NCI-H526 treated with DMSO at 0.1 percent for 48 hours (cell line): ENCODE data around the gene ODAD2.
"Not testable (repeated sequence)": the region's sequence is repeated elsewhere in the genome, so short reads cannot be mapped to it uniquely, and the experiment has no call there.

Source experiments
- DNase-seq: peaks from one replicate; lab custom pipeline; 2025; lab: John Stamatoyannopoulos, UW

ODAD2 gene

GRCh38 chr10:27998954-27999275 lies at the start of gene ODAD2:
TSS of gene ODAD2 (minus strand) at chr10:27999079. CDS start at chr10:27995142, 3,937 bp downstream.
- DNase-seq, result no peak

DNA sequence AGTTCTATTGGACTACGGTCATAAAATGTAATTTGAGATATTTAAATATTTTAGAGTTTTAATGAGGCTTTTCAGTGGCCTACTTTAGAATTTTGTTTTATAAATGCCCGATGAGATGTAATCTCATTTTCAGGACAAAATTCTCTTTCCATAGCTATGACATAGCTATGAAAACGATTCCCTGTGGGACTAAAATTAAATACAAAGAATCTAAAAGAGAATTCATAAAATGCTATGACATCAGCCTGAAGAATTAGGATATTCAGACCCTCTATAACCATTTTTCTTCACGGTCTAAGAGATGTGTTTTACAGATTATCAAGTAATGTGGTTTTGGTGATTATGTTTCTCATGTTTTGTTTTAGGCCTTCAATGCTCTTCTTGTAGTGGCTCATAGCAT lies 48.2 kb upstream of the ODAD2 start:
- no peak for DNase-seq

DNA sequence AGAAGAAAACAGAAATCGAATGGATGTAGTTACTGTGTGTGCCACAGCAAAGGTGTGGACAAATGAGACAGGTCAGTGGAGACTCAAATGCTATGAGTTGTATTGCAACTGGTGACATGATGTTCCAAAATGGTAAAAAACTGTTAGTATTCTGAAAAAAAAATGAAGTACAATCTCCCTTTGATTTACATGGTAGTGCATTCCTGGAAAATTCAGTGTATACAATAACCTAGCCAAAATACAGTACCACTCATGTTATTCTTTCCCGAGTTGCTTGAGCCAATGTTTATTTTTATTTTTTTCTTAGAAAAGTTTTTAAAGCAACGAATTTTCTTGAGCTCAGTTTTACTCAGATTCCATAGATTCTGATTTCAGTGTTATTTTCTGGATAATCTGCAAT lies 47.7 kb upstream of the ODAD2 start:
- no peak for DNase-seq

- DNase-seq, result no peak
Observed at GRCh38 chr10:28043941-28044340, 45.1 kb upstream of the ODAD2 start.

- no peak for DNase-seq
Observed at GRCh38 chr10:28036587-28036986, 37.7 kb upstream of the ODAD2 start.

GRCh38 chr10:28020993-28021982 lies 22.4 kb upstream of the ODAD2 start:
- DNase-seq, result no peak

- DNase-seq, result no peak
Observed at GRCh38 chr10:28020080-28020860, 21.4 kb upstream of the ODAD2 start.

GRCh38 chr10:28014651-28015050 lies 15.8 kb upstream of the ODAD2 start:
- DNase-seq, result no peak

DNA sequence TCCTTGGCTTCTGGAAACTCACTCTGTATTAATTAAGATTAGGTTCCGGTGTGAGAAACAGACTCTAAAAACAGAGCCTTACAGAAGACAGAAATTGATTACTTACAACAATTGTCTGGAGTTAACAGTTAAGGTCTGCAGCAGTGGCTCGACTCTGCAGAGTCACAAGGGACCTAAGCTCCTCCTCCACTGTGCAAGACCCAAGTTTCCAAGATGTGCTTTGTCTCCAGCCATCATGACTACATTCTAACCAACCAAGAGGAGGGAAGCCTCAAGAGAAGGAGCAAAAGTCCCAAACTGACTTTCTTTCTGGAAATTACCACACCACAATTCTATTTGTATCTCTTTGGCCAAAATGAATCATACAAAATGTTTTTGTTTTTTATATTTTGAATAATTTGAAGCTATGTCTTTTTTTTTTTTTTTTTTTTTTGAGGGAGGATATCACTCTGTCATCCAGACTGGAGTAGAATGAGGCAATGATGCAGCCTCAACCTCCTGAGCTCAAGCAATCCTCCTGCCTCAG lies 14.2 kb upstream of the ODAD2 start:
- DNase-seq, result no peak

DNA sequence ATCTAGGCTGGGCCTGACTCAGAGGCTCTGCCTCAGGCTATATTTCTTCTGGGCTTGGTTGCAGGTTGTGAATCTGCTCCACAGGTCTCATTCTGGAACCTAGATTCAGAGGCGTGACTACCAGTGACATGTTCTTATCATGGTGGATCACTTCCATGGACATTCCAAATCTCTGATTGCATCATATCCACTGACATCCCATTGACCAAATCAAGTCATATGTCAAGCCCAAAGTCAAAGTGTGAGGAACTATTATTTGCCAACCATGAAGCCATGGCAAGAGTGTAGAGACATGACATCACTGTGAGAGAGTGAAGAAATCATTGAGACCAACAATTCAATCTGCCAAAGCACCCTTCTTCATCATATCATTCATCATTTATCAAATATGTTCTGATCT lies 11.9 kb upstream of the ODAD2 start:
- DNase-seq, result no peak

DNA sequence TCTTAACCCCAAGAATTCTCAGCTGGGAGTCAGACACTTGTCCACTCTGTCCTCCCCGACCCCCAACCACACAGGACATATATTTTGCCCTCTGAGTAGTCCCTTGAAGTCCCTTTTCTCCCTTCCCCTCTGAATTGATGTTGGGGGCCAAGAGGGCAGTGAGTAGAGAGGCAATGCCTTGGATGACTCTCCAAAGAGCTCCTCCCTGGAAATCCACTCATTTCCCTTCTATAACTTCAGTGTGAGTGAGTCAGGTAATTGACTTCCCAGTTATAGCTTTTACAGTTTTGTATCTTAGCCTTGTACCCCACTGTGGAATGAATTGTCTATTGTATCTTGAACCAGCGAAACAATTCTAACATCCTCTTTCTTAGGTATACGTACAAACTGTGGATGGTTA lies 9.2 kb upstream of the ODAD2 start:
- no peak for DNase-seq

GRCh38 chr10:28001353-28001752 lies 2.5 kb upstream of the ODAD2 start:
- no peak for DNase-seq

- DNase-seq, result no peak
Observed at GRCh38 chr10:27998178-27998953, 513 bp downstream of the ODAD2 start.

DNA sequence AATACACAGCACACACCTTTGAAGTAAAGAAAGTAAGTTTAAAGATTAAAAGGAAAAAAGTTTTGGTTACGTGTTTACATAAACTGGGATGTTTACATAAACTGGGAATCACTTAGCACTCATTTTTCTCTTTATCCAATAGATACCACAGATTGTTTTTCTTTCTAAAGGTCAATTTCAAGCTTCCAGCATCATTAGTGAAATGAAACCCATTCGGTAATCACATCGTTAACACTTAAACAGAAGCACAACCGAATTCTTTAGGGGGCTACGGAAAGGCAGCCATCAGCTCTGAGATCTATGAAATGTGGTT lies 1.1 kb downstream of the ODAD2 start:
- no peak for DNase-seq

DNA sequence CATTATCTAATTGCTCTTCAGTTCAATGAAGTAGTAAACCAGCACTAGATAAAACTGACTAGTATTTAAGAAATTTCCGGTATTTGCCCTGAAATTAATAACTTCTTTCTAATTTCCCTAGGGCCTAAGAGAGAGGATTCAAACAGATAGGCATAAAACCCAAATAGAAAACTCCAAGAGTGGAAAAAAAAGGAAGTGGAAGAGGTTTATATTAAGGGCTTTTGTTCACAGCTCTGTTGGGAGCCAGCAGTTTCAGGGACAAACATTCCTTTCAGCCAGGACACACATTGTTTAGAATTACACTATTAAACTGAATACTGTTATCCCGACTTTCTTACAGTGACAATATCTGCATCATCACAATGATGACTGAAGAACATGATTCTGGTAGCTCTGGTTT lies 3.6 kb downstream of the ODAD2 start:
- DNase-seq, result no peak

GRCh38 chr10:27989357-27989756 lies 9.5 kb downstream of the ODAD2 start:
- DNase-seq, result not testable (repeated sequence)

DNA sequence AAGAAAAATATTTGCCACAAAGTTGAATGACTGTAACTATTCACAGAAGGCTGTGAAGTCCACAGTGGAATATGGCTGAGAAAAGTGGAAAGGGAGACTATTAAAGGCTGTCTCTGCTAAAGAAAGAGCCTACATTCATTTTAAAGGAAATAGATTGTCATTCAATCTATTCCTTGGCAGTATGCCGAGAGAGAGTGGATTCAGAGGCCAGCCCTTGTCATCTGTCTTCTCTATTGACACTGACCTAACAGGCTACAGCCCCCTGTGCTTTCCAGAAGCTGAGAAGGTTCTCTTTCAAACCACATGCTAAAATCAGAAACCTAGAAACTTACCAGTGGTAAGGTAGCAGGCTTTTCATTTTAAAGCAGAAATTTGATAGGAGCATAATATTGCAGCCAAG lies 12.1 kb downstream of the ODAD2 start:
- DNase-seq, result no peak

- no peak for DNase-seq
Observed at GRCh38 chr10:27982875-27983543, 15.9 kb downstream of the ODAD2 start.

GRCh38 chr10:27981744-27982143 lies 17.1 kb downstream of the ODAD2 start:
- no peak for DNase-seq

DNA sequence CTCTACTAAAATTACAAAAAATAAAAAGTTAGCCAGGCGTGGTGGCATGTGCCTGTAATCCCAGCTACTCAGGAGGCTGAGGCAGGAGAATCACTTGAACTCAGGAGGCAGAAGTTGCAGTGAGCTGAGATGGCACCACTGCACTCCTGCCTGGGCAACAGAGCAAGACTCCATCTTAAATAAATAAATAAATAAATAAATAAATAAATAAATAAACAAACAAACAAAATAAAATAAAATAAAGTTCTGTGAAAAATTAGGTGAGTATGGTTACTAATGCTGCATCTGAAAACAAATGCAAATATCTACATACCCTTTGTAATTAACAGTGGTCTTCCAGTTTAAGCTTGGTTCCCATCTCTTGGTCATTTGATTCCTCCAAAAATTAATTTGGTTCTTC lies 28.1 kb downstream of the ODAD2 start:
- not testable (repeated sequence) for DNase-seq

DNA sequence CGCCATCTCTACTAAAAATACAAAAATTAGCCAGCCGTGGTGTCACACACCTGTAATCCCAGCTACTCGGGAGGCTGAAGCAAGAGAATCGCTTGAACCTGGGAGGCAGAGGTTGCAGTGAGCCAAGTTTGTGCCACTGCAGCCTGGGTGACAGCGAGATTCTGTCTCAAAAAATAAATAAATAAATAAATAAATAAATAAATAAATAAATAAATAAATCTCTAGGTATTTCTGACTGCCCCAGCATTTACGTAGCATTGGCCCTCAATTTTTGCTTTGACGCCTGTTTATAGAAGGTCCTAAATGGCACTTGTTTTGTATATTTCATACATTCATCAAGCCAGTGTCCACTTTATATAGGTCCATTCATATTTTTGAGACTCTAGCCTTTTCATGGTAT lies 28.9 kb downstream of the ODAD2 start:
- DNase-seq, result not testable (repeated sequence)
